A549 (cell line): ENCODE data around the gene OR8G5.

Source experiments
- CEBPB ChIP-seq, 2 experiments: fragments of >200 bp in 1 of 2; sonication (Bioruptor Twin) in 1 of 2; formaldehyde crosslinking in 1 of 2; IDR thresholded peaks; 2 replicates each; pipeline ENCODE4 v1.6.1; 2012 to 2016
- EP300 ChIP-seq, 2 experiments: fragments of >200 bp; sonication (Bioruptor Twin); formaldehyde crosslinking; IDR thresholded peaks; 2 replicates in 1 of 2; 3 replicates in 1 of 2; pipeline ENCODE4 v1.6.1; 2016 to 2017
- ESRRA ChIP-seq: fragments of 150-350 bp; IDR thresholded peaks from 2 replicates; pipeline ENCODE4 v1.6.1; 2014; ENCODE audit warnings: mild to moderate bottlenecking, low read length, borderline replicate concordance
- HMGXB4 ChIP-seq: fragments of 250-450 bp; sonication (Bioruptor Pico); IDR thresholded peaks from 2 replicates; pipeline ENCODE4 v1.5.0; 2021; ENCODE audit warnings: mild to moderate bottlenecking, moderate library complexity, borderline replicate concordance
- MAFK ChIP-seq: fragments of 450-650 bp; IDR thresholded peaks from 2 replicates; pipeline ENCODE4 v1.6.1; 2014; ENCODE audit not compliant: partially characterized antibody
- NR3C1 ChIP-seq: fragments of >200 bp; sonication (Bioruptor Twin); formaldehyde crosslinking; IDR thresholded peaks from 3 replicates; pipeline ENCODE4 v1.6.1; 2017
- POLR2A ChIP-seq: IDR thresholded peaks from 2 replicates; pipeline ENCODE4 v1.6.1; 2012; ENCODE audit warnings: mild to moderate bottlenecking, low read length
- RAD21 ChIP-seq, 2 experiments: fragments of >200 bp in 1 of 2; sonication (Bioruptor Twin) in 1 of 2; formaldehyde crosslinking in 1 of 2; IDR thresholded peaks in 1 of 2; conservative IDR thresholded peaks in 1 of 2; 2 replicates in 1 of 2; 3 replicates in 1 of 2; pipeline ENCODE4 v1.6.1; 2012 to 2018; ENCODE audit warnings: inconsistent platforms in 1 of 2
- RCOR1 ChIP-seq: fragments of 150-350 bp; IDR thresholded peaks from 2 replicates; pipeline ENCODE4 v1.6.1; 2014; ENCODE audit warnings: antibody characterized with exemption, low read length, low read depth
- SMC3 ChIP-seq: fragments of >200 bp; sonication (Bioruptor Twin); formaldehyde crosslinking; IDR thresholded peaks from 3 replicates; pipeline ENCODE4 v1.6.1; 2018; ENCODE audit warnings: inconsistent platforms
- TF ChIP-seq, protein P1 (sequence below): fragments of >200 bp; sonication (Bioruptor Twin); formaldehyde crosslinking; IDR thresholded peaks from 3 replicates; pipeline ENCODE4 v1.5.1; 2016
- TF ChIP-seq, protein P2 (sequence below): IDR thresholded peaks from 2 replicates; pipeline ENCODE4 v1.6.1; 2012

DNA sequence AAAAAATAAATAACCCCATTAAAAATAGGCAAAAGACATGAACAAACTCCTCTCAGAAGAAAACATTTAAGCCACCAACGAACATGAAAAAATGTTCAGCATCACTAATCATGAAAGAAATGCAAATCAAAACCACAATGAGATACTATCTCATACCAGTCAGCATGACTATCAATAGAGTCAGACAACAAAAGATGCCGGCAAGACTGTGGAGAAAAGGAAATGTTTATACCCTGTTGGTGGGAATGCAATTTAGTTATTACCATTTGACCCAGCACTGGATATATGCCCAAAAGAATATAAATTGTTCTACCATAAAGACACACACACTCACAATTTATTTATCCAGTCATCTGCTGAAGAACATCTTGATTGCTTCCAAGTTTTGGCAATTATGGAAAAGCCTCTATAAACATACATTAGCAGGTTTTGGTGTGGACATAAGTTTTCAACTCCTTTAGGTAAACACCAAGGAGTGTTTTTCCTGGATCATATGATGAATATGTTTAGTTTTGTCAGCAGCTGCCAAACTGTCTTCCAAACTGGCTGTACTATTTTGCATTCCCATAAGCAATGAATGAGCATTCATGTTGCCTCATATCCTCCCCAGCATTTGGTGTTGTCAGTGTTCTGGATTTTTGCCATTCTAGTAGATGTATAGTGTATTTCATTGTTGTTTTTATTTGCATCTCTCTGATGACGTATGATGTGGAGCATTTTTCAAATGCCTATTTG, 29.6 kb downstream of the OR8G5 start:
- TF ChIP-seq, protein P1, sequence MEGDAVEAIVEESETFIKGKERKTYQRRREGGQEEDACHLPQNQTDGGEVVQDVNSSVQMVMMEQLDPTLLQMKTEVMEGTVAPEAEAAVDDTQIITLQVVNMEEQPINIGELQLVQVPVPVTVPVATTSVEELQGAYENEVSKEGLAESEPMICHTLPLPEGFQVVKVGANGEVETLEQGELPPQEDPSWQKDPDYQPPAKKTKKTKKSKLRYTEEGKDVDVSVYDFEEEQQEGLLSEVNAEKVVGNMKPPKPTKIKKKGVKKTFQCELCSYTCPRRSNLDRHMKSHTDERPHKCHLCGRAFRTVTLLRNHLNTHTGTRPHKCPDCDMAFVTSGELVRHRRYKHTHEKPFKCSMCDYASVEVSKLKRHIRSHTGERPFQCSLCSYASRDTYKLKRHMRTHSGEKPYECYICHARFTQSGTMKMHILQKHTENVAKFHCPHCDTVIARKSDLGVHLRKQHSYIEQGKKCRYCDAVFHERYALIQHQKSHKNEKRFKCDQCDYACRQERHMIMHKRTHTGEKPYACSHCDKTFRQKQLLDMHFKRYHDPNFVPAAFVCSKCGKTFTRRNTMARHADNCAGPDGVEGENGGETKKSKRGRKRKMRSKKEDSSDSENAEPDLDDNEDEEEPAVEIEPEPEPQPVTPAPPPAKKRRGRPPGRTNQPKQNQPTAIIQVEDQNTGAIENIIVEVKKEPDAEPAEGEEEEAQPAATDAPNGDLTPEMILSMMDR: no peak
- no peak for TF ChIP-seq POLR2A
- TF ChIP-seq CEBPB (IDR thresholded peaks at IDR 0.05): no peak
- TF ChIP-seq, protein P2, sequence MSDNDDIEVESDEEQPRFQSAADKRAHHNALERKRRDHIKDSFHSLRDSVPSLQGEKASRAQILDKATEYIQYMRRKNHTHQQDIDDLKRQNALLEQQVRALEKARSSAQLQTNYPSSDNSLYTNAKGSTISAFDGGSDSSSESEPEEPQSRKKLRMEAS: no peak
- no peak for TF ChIP-seq ESRRA
- no peak for TF ChIP-seq RAD21 (conservative IDR thresholded peaks at IDR 0.05 in 1 of 2, IDR thresholded peaks at IDR 0.05 in 1 of 2)
- no peak for TF ChIP-seq EP300 (IDR thresholded peaks at IDR 0.05)
- TF ChIP-seq NR3C1: no peak
- TF ChIP-seq MAFK: no peak
- no peak for TF ChIP-seq HMGXB4 (CRISPR knock-in tag)
- TF ChIP-seq SMC3: no peak
- no peak for TF ChIP-seq RCOR1
